ENCODE results near the gene KCNA4.
"Not testable (repeated sequence)": the region's sequence is repeated elsewhere in the genome, so short reads cannot be mapped to it uniquely, and the experiment has no call there.

Gene KCNA4

GRCh38 chr11:29996016-29996415 lies 20.8 kb downstream of the KCNA4 start:
- no peak for DNase-seq (ENCODE audit: low spot score)

GRCh38 chr11:29989174-29989970 lies 27.5 kb downstream of the KCNA4 start:
- DNase-seq (ENCODE audit: low spot score) = peak; percentile 42

GRCh38 chr11:29985248-29985647 lies 31.6 kb downstream of the KCNA4 start:
- no peak for DNase-seq (ENCODE audit: low spot score)

GRCh38 chr11:29984544-29984943 lies 32.3 kb downstream of the KCNA4 start:
- DNase-seq (ENCODE audit: low spot score) = no peak

- no peak for DNase-seq (ENCODE audit: low spot score)
These were observed 38.3 kb downstream of the KCNA4 start for GRCh38 chr11:29978549-29978948.

GRCh38 chr11:29975580-29975979 lies 41.2 kb downstream of the KCNA4 start:
- not testable (repeated sequence) for DNase-seq (ENCODE audit: low spot score)

GRCh38 chr11:29963796-29964195 lies 53.0 kb downstream of the KCNA4 start:
- no peak for DNase-seq (ENCODE audit: low spot score)

- no peak for DNase-seq (ENCODE audit: low spot score)
These were observed 53.8 kb downstream of the KCNA4 start for GRCh38 chr11:29963036-29963435.

- DNase-seq (ENCODE audit: low spot score) = no peak
These were observed 54.6 kb downstream of the KCNA4 start for GRCh38 chr11:29962243-29962642.
